HL-60 (cell line): ENCODE results near the gene ZNRD2.

ENCODE experiments used
- DNase-seq, 2 experiments: peaks; one replicate each; pipeline ENCODE4 v3.0.0-alpha.2; 2010 to 2020; ENCODE audit warnings: low read depth in 1 of 2, low spot score in 1 of 2
- H3K27ac ChIP-seq: fragments of 250-450 bp; sonication (Bioruptor Pico); replicated peaks from 2 replicates; pipeline ENCODE4 v1.5.1; 2020; ENCODE audit warnings: mild to moderate bottlenecking, moderate library complexity
- H3K27me3 ChIP-seq: fragments of 250-450 bp; sonication (Bioruptor Pico); 2 replicates; pipeline ENCODE4 v1.5.1; 2021; ENCODE audit warnings: mild to moderate bottlenecking, moderate library complexity; ENCODE audit not compliant: insufficient read depth, poor library complexity, severe bottlenecking
- H3K4me3 ChIP-seq: replicated peaks from 2 replicates; pipeline ENCODE4 v1.5.1; 2011; ENCODE audit warnings: mild to moderate bottlenecking, control low read depth, low read length; ENCODE audit not compliant: insufficient read depth
- GABPA ChIP-seq: IDR thresholded peaks from 2 replicates; pipeline ENCODE4 v1.6.1; 2012; ENCODE audit warnings: low read depth
- POLR2AphosphoS5 ChIP-seq: IDR thresholded peaks from 2 replicates; pipeline ENCODE4 v1.6.1; 2012; ENCODE audit warnings: low read depth
- SPI1 ChIP-seq: IDR thresholded peaks from 2 replicates; pipeline ENCODE4 v1.6.1; 2012; ENCODE audit warnings: low read depth, mild to moderate bottlenecking, borderline replicate concordance
- TF ChIP-seq, protein P1 (sequence below): IDR thresholded peaks from one replicate; pipeline ENCODE4 v1.5.1; 2011; ENCODE audit warnings: low read length, control low read depth, inconsistent platforms; ENCODE audit not compliant: insufficient read depth
- TF ChIP-seq, protein P2 (sequence below): IDR thresholded peaks from 2 replicates; pipeline ENCODE4 v1.6.1; 2012; ENCODE audit warnings: low read depth; ENCODE audit not compliant: insufficient replicate concordance

The ZNRD2 gene

DNA sequence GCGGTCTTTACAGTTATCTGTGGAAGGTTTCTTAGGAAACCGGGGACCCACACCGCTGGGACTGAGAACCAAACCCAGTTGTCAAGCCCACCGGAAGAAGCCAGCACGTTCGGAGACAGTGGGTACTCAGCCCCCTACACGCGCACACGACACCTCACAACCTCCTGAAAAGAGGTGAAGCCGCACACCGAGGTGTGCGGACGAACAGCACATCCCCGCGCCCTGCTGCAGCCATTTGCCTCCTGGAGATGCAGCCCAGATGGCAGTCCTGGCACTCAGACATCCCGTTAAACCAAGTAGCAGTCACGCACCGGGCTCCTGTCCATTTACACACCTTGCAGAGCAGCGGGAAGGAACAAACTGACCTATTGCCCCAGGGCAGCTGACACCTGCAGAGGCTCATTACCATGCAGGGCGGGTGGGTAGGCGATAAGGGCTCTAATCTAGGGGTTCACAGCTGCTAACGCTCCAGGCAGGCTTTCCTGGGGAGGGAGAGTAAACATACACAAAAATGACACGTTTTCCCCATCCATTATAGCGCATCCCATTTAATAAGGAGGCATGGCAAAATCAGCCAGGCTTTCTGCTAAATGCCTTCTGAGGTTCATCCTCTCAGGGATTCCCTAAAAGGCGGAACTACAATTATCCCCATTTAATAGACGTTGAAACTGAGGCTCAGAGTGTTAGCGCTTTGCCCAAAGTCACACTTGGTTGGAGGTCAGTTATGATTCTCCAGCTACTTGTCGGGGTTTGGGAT lies 4.7 kb downstream of the ZNRD2 start:
- DNase-seq: peak in 1 of 2 experiments; percentile 36
- peak overlapping the region; percentile 81 for H3K4me3 ChIP-seq
- H3K27ac ChIP-seq: peak overlapping the region; percentile 91
- H3K27me3 ChIP-seq: no peaks in the 10 kb centered on the region
- TF ChIP-seq GABPA (no peak), SPI1 (no peak), POLR2AphosphoS5 (no peak; the same call in 1 of the 2 replicates)
- TF ChIP-seq, protein P1, sequence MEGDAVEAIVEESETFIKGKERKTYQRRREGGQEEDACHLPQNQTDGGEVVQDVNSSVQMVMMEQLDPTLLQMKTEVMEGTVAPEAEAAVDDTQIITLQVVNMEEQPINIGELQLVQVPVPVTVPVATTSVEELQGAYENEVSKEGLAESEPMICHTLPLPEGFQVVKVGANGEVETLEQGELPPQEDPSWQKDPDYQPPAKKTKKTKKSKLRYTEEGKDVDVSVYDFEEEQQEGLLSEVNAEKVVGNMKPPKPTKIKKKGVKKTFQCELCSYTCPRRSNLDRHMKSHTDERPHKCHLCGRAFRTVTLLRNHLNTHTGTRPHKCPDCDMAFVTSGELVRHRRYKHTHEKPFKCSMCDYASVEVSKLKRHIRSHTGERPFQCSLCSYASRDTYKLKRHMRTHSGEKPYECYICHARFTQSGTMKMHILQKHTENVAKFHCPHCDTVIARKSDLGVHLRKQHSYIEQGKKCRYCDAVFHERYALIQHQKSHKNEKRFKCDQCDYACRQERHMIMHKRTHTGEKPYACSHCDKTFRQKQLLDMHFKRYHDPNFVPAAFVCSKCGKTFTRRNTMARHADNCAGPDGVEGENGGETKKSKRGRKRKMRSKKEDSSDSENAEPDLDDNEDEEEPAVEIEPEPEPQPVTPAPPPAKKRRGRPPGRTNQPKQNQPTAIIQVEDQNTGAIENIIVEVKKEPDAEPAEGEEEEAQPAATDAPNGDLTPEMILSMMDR: no peak
- TF ChIP-seq, protein P2, sequence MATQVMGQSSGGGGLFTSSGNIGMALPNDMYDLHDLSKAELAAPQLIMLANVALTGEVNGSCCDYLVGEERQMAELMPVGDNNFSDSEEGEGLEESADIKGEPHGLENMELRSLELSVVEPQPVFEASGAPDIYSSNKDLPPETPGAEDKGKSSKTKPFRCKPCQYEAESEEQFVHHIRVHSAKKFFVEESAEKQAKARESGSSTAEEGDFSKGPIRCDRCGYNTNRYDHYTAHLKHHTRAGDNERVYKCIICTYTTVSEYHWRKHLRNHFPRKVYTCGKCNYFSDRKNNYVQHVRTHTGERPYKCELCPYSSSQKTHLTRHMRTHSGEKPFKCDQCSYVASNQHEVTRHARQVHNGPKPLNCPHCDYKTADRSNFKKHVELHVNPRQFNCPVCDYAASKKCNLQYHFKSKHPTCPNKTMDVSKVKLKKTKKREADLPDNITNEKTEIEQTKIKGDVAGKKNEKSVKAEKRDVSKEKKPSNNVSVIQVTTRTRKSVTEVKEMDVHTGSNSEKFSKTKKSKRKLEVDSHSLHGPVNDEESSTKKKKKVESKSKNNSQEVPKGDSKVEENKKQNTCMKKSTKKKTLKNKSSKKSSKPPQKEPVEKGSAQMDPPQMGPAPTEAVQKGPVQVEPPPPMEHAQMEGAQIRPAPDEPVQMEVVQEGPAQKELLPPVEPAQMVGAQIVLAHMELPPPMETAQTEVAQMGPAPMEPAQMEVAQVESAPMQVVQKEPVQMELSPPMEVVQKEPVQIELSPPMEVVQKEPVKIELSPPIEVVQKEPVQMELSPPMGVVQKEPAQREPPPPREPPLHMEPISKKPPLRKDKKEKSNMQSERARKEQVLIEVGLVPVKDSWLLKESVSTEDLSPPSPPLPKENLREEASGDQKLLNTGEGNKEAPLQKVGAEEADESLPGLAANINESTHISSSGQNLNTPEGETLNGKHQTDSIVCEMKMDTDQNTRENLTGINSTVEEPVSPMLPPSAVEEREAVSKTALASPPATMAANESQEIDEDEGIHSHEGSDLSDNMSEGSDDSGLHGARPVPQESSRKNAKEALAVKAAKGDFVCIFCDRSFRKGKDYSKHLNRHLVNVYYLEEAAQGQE: no peak

DNA sequence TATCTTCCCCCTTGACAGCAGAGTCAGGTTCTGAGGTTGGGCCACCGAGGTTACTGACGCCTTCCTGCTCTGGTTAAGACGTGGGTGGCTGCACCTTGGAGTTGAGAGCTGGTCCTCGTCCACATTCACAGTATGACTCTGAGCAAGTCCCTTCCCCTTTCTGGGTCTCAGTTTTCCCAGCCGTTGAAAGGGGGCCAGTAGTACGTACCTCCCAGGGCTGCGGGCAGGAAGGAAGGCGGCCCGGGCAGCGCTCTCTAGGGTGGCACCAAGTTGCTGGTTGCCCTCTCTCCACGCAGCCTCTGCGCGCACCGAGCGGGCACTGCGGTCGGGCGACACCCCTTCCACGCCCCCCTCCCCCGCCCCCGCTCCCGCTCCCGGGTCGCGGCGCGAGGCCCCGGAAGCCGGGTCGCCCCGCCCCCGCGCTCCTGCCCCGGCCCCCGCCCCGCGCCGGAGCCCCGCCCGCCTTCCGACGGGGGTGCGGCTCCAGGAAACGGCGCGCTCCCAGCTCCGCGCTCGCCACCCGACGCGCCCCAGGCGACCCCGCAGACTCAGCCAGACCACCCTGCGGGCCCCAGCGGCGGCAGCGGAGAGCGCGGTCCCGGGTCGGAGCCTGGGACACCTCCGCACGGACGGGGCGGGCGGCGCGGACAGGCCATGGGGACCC lies 5.4 kb downstream of the ZNRD2 start, which contains the start of gene EHBP1L1:
EHBP1L1 (plus strand) TSS at position 486 of the 664 bp plus-strand sequence. CDS start 250 bp downstream, outside the sequence.
- peak; percentile 86 to 92 for DNase-seq
- no peaks in the 10 kb centered on the region for H3K27me3 ChIP-seq
- peak within 1 kb of the TSS; percentile 91 for H3K27ac ChIP-seq
- TF ChIP-seq, protein P2: peak; percentile 34
- TF ChIP-seq SPI1 (peak; percentile 75; the same call in 1 of the 2 replicates), POLR2AphosphoS5 (peak; percentile 69), GABPA (no peak)
- TF ChIP-seq, protein P1: no peak
- peak within 1 kb of the TSS; percentile 81 for H3K4me3 ChIP-seq

- H3K4me3 ChIP-seq: peak overlapping the region; percentile 81
These were observed 6.1 kb downstream of the ZNRD2 start for GRCh38 chr11:65576232-65576866.

More at GRCh38 chr11:65576232-65576866, 6.1 kb downstream of the ZNRD2 start:
- TF ChIP-seq, protein P1: no peak
- TF ChIP-seq, protein P2: no peak
- no peak for TF ChIP-seq GABPA
- no peak for TF ChIP-seq SPI1
- no peak for TF ChIP-seq POLR2AphosphoS5
- H3K27me3 ChIP-seq: no peaks in the 10 kb centered on the region
- no peak for DNase-seq
- peak overlapping the region; percentile 77 for H3K27ac ChIP-seq
